Esophagus (tissue), 2 donors: Measurements from ENCODE around the gene C22orf31. TPM values are rescaled to one million over a fixed set of nuclear protein-coding genes. Genes with fewer than 3 reads are reported as not detected.

Experiments
- polyA plus RNA-seq, 2 donors: library from polyadenylated mRNA; stranded (reverse); fragments of 200-250 nt; gene quantifications; one replicate each; pipeline ENCODE4 v1.2.3, GENCODE V29; 2013
- donor health status: healthy with polysubstance abuse.
- donor health status: Bipolar disorder and iron deficiency.

Gene C22orf31
- polyA plus RNA-seq, 2 donors = 0.13 to 0.26 TPM

Other genes with a start within 250 kb of the C22orf31 start
- 1 to 10 TPM; 1.6 to 2.8 TPM for gene ZNRF3, start 178.3 kb downstream of the C22orf31 start, polyA plus RNA-seq
- 10 to 100 TPM; 29.1 to 31.4 TPM for gene KREMEN1, start 11.2 kb upstream of the C22orf31 start, polyA plus RNA-seq
- under 1 TPM; 0.22 to 0.54 TPM for gene EMID1, start 144.1 kb upstream of the C22orf31 start, polyA plus RNA-seq
- 10 to 100 TPM; 15.1 to 20.9 TPM for gene RHBDD3, start 206.2 kb upstream of the C22orf31 start, polyA plus RNA-seq
- 100 to 1,000 TPM; 103 to 138 TPM for gene EWSR1, start 206.4 kb upstream of the C22orf31 start, polyA plus RNA-seq
- gene GAS2L1, start 244.8 kb upstream of the C22orf31 start, polyA plus RNA-seq = 10 to 100 TPM; 24.3 to 25.2 TPM